Subcutaneous abdominal adipose tissue (tissue), 5 donors: Measurements from ENCODE around the gene SERPINB1.
A peak's percentile ranks its signal among the peaks of the same experiment; 100 is the strongest.
"Not testable (repeated sequence)": the region's sequence is repeated elsewhere in the genome, so short reads cannot be mapped to it uniquely, and the experiment has no call there.

Source experiments
- H3K27ac ChIP-seq: one replicate; pipeline ENCODE4 v1.7.0; 2013; ENCODE audit warnings: low read depth, mild to moderate bottlenecking, inconsistent platforms, low read length, moderate library complexity
- H3K27me3 ChIP-seq, 5 donors: one replicate each; pipeline ENCODE4 v1.7.0; 2013; ENCODE audit warnings: low read length in 5 of 5, inconsistent platforms in 1 of 5; ENCODE audit not compliant: control insufficient read depth in 5 of 5, insufficient read depth in 4 of 5
- H3K36me3 ChIP-seq, 5 donors: one replicate each; pipeline ENCODE4 v1.7.0; 2013; ENCODE audit warnings: low read length in 5 of 5; ENCODE audit not compliant: control insufficient read depth in 5 of 5, insufficient read depth in 5 of 5
- H3K4me1 ChIP-seq, 5 donors: one replicate each; pipeline ENCODE4 v1.7.0; 2013; ENCODE audit warnings: low read length in 5 of 5, mild to moderate bottlenecking in 3 of 5, moderate library complexity in 1 of 5; ENCODE audit not compliant: control insufficient read depth in 5 of 5, insufficient read depth in 5 of 5
- H3K4me3 ChIP-seq, 5 donors: one replicate each; pipeline ENCODE4 v1.7.0; 2013; ENCODE audit warnings: low read length in 5 of 5, low read depth in 1 of 5
- H3K9ac ChIP-seq, 5 donors: one replicate each; pipeline ENCODE4 v1.7.0; 2013; ENCODE audit warnings: low read length in 5 of 5, mild to moderate bottlenecking in 4 of 5, moderate library complexity in 3 of 5
- H3K9me3 ChIP-seq, 5 donors: one replicate each; pipeline ENCODE4 v1.7.0; 2013; ENCODE audit warnings: low read length in 5 of 5; ENCODE audit not compliant: control insufficient read depth in 5 of 5
- donor health status: healthy.
- donor health status: healthy.
- donor health status: healthy.
- donor health status: healthy.
- donor health status: healthy.

Gene SERPINB1

GRCh38 chr6:2841264-2842138 is at the start of gene SERPINB1:
TSS of gene SERPINB1 (minus strand) at chr6:2841863. CDS start at chr6:2840586, 1,277 bp downstream.
- H3K36me3 ChIP-seq = peaks cover 11 to 28% (median 20%) of the 10 kb centered on the region in 5 donors
- peaks cover 2 to 33% (median 30%) of the 10 kb centered on the region in 5 donors for H3K4me1 ChIP-seq
- H3K27me3 ChIP-seq = no peaks in the 10 kb centered on the region
- peak within 1 kb of the TSS; percentile 77 to 90 (median 81) for H3K9ac ChIP-seq
- H3K27ac ChIP-seq = peak within 1 kb of the TSS; percentile 94
- no peaks in the 10 kb centered on the region for H3K9me3 ChIP-seq
- peak within 1 kb of the TSS; percentile 71 to 87 (median 84) for H3K4me3 ChIP-seq

DNA sequence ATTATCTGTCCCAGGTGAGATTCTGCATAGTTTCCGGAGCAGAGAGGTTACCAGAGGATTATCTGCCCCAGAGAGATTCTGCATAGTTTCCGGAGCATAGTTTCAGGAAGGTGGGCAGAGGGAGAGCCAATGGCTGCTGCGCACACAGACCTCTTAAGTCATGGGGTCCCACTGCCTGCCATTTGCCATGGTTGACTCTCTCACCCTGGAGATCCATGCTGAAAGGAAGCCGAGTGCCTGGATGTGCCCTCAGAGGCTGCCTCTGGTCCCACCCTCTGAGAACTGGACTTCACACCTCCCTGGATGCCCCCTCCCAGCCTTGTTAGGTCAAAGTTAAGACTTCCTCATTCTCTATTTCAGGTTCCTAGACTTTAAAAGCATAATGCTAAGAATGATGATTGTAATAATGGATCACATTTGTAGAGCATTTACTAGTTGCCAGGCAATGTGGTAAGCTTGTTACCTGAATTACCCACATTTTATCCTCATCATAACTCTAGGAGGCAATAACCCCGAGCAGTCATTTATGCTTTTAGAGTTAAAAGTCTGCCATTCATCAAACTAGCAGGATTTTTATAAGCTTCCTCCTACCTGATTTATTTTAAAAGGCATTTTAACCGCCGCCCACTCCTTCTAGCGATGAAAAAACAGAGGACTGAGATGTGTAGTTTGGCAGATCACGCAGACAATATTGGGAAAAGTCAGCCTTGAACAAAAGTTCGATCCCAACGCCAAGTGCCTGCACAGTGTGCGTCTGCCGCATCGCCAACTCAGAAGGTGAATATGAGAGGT is 49.5 kb upstream of the SERPINB1 start:
- H3K36me3 ChIP-seq = peaks cover 34 to 59% (median 53%) of the 10 kb centered on the region in 5 donors
- no peak overlapping the region for H3K9ac ChIP-seq

DNA sequence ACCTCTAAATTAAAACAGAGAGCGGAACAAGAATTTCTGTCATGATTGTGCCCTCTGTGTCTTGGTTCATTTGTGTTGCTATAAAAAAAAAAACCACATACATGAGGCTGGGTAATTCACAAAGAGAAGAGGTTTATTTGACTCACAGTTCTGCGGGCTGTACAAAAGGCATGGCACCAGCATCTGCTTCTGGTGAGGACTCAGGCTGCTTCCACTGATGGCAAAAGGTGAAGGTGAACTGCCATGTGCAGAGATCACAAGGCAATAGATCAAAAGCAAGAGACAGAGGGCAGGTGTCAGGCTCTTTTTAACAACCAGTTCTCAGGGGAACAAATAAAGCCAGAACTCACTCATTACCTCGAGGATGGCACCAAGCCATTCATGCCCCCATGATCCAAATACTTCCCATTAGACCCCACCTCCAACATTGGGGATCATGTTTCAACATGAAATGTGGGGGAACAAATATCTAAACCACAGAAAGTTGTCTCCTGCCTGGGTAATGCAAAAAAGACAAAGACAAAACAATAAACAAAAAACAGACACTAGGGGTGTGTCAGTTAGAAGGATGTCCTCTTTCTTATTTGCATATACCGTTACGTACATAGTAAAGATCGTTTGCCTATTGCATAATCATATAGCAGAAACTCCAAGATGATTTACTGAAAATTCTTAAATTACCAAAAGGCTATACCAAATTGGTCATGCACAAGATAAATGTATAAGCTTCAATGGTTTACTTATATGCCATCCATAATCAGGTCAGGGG is 44.5 kb upstream of the SERPINB1 start:
- no peak overlapping the region for H3K4me3 ChIP-seq
- no peaks in the 10 kb centered on the region for H3K4me1 ChIP-seq
- H3K9me3 ChIP-seq = no peaks in the 10 kb centered on the region
- no peaks in the 10 kb centered on the region for H3K27me3 ChIP-seq
- H3K27ac ChIP-seq = no peak overlapping the region
- peaks cover 6 to 21% (median 20%) of the 10 kb centered on the region in 5 donors for H3K36me3 ChIP-seq
- no peak overlapping the region for H3K9ac ChIP-seq

More for the DNA sequence above, 49.5 kb upstream of the SERPINB1 start:
- H3K27me3 ChIP-seq = no peaks in the 10 kb centered on the region
- no peaks in the 10 kb centered on the region for H3K9me3 ChIP-seq
- H3K4me1 ChIP-seq = no peaks in the 10 kb centered on the region
- no peak overlapping the region for H3K4me3 ChIP-seq
- H3K27ac ChIP-seq = no peak overlapping the region

DNA sequence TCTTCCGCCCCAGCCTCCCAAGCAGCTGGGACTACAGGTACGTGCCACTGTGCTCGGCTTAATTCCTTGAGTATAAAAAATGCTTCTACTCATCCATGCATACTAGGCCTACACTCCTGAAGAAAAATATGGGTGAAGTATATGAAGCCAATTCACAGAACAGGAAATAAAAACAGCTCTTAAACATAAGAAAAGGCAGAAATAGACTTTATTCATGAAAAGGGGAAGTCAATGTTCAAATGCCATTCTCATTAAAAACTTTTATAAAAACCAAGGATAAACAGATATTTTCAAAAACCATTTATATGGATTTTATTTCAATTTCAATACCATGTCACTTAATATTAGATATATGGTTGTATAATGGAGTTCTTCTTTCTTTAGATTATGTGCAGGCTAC is 43.1 kb upstream of the SERPINB1 start:
- no peak overlapping the region for H3K4me3 ChIP-seq

GRCh38 chr6:2883673-2884072 is 42.0 kb upstream of the SERPINB1 start:
- no peaks in the 10 kb centered on the region for H3K27me3 ChIP-seq
- H3K9ac ChIP-seq = no peak overlapping the region
- no peaks in the 10 kb centered on the region for H3K9me3 ChIP-seq
- no peaks in the 10 kb centered on the region for H3K4me1 ChIP-seq
- no peak overlapping the region for H3K4me3 ChIP-seq
- H3K27ac ChIP-seq = no peak overlapping the region
- peaks cover 0 to 2% (median 0%) of the 10 kb centered on the region in 5 donors for H3K36me3 ChIP-seq

More for the DNA sequence above, 43.1 kb upstream of the SERPINB1 start:
- Histone ChIP-seq H3K27ac (no peak overlapping the region), H3K27me3 (no peaks in the 10 kb centered on the region), H3K4me1 (no peaks in the 10 kb centered on the region), H3K9me3 (no peaks in the 10 kb centered on the region), H3K36me3 (peaks cover 5 to 8% (median 6%) of the 10 kb centered on the region in 5 donors), H3K9ac (no peak overlapping the region)

DNA sequence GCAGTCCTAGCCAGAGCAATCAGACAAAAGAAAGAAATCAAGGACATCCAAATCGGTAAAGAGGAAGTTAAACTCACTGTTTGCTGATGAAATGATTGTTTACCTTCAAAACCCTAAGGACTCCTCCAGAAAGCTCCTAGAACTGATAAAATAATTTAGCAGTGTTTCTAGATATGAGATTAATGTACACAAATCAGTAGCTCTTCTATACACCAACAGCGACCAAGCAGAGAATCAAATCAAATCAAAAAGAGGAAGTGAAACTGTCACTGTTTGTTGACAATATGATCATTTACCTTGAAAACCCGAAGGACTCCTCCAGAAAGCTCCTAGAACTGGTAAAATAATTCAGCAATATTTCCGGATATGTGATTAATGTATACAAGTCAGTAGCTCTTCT is 39.8 kb upstream of the SERPINB1 start:
- Histone ChIP-seq H3K27me3 (no peaks in the 10 kb centered on the region), H3K4me1 (peaks cover 4 to 19% (median 14%) of the 10 kb centered on the region in 5 donors), H3K27ac (no peak overlapping the region), H3K36me3 (no peaks in the 10 kb centered on the region), H3K9me3 (no peaks in the 10 kb centered on the region), H3K9ac (no peak overlapping the region), H3K4me3 (no peak overlapping the region)

- not testable (repeated sequence) for H3K36me3 ChIP-seq, H3K27ac ChIP-seq, H3K9me3 ChIP-seq
Observed at GRCh38 chr6:2880156-2880555, 38.5 kb upstream of the SERPINB1 start.

DNA sequence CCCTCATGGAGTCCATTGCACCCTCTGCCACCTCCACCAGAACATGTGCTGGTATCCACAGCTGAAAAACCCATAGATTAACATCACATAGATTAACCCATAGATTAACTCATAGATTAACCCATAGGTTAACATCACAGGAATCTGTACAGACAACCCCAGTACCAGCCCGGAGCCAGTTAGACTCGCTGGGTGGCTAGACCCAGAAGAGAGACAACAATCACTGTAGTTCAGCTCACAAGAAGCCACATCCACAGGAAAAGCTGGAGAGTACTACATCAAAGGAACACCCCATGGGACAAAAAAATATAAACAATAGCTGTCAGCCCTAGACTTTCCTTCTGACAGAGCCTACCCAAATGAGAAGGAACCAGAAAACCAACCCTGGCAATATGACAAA is 36.3 kb upstream of the SERPINB1 start:
- Histone ChIP-seq H3K27me3 (no peaks in the 10 kb centered on the region), H3K4me3 (no peak overlapping the region), H3K9ac (no peak overlapping the region), H3K36me3 (no peaks in the 10 kb centered on the region), H3K9me3 (no peaks in the 10 kb centered on the region), H3K27ac (peak overlapping the region; percentile 88), H3K4me1 (peaks cover 7 to 36% (median 30%) of the 10 kb centered on the region in 5 donors)

More at GRCh38 chr6:2880156-2880555, 38.5 kb upstream of the SERPINB1 start:
- not testable (repeated sequence) for H3K27me3 ChIP-seq, H3K9ac ChIP-seq, H3K4me3 ChIP-seq
- peaks cover 5 to 27% (median 25%) of the 10 kb centered on the region in 5 donors for H3K4me1 ChIP-seq

DNA sequence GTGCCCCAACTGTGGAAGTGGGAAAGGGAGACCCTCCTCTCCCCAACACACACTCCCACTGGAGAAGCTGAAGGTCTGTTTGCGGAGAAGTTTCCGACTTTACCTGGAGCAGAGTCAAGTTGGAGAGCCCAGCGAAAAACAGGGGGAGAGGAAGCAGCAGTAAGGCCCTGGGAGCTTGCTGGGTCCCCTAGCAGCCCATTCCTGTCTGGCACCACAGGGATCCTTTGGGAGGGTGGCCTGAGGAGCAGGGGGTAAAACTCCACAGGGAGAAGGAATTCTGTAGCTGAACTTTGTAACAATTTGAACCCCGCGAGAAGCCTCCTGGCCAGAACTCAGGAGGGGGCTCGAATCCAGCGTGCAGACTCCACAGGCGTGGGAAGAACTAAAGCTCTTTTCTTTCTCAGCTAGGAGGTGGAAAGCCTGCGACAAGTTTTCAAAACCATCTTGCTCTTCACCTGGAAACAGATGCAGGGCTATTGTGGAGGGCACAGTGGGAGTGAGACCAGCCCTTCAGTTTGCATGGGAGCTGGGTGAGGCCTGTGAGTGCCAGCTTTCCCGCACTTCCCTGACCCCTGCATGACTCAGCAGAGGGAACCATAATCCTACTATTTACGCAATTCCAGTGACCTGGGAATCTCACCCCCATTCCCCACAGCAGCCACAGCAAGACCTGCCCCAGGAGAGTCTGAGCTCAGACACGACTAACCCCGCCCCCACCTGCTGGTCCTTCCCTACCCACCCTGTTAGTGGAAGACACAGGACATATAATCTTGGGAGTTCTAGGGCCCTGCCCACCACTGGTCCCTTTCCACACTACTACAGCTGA is 35.6 kb upstream of the SERPINB1 start:
- peak overlapping the region in 4 of 5 donors; percentile 56 to 81 (median 72) for H3K4me3 ChIP-seq
- H3K36me3 ChIP-seq = no peaks in the 10 kb centered on the region
- H3K4me1 ChIP-seq = peaks cover 7 to 36% (median 30%) of the 10 kb centered on the region in 5 donors
- no peaks in the 10 kb centered on the region for H3K27me3 ChIP-seq
- peak overlapping the region in 1 of 5 donors; percentile 48 for H3K9ac ChIP-seq
- no peaks in the 10 kb centered on the region for H3K9me3 ChIP-seq
- peak overlapping the region; percentile 88 for H3K27ac ChIP-seq
